Aorta (tissue), 5 donors: ENCODE data around the gene TGM5. TPM values are rescaled to one million over a fixed set of nuclear protein-coding genes. Genes with fewer than 3 reads are reported as not detected.
"Not testable (repeated sequence)": the region's sequence is repeated elsewhere in the genome, so short reads cannot be mapped to it uniquely, and the experiment has no call there.

ENCODE experiments used
- ATAC-seq: fragments of 200-7000 bp; cut with Tn5 transposase; one replicate; pipeline ENCODE4 v1.9.1; 2022; ENCODE audit warnings: moderate library complexity; ENCODE audit not compliant: low FRiP score
- DNase-seq, 2 donors: peaks; one replicate each; pipeline ENCODE4 v3.0.0-alpha.2; 2020
- H3K27ac ChIP-seq, 2 donors: one replicate each; pipeline ENCODE4 v1.5.1; 2013; ENCODE audit warnings: low read length in 2 of 2, mild to moderate bottlenecking in 2 of 2, moderate library complexity in 2 of 2, control low read depth in 1 of 2, inconsistent platforms in 1 of 2, low read depth in 1 of 2
- H3K27me3 ChIP-seq, 2 donors: one replicate each; pipeline ENCODE4 v1.6.1; 2013; ENCODE audit warnings: control low read depth in 1 of 2, low read length in 1 of 2, mild to moderate bottlenecking in 1 of 2, moderate library complexity in 1 of 2; ENCODE audit not compliant: insufficient read depth in 2 of 2, control insufficient read depth in 1 of 2
- H3K36me3 ChIP-seq, 2 donors: one replicate each; pipeline ENCODE4 v1.6.1; 2013; ENCODE audit warnings: control low read depth in 1 of 2, low read length in 1 of 2, mild to moderate bottlenecking in 1 of 2; ENCODE audit not compliant: insufficient read depth in 2 of 2, control insufficient read depth in 1 of 2
- H3K4me1 ChIP-seq, 2 donors: one replicate each; pipeline ENCODE4 v1.6.1; 2013; ENCODE audit warnings: low read length in 2 of 2, control low read depth in 1 of 2, mild to moderate bottlenecking in 1 of 2, moderate library complexity in 1 of 2; ENCODE audit not compliant: insufficient read depth in 2 of 2, control insufficient read depth in 1 of 2
- H3K4me3 ChIP-seq, 2 donors: one replicate each; pipeline ENCODE4 v1.5.1; 2013; ENCODE audit warnings: low read length in 2 of 2, control low read depth in 1 of 2, mild to moderate bottlenecking in 1 of 2
- H3K9me3 ChIP-seq: one replicate; pipeline ENCODE4 v1.6.1; 2013; ENCODE audit warnings: mild to moderate bottlenecking, low read length; ENCODE audit not compliant: control insufficient read depth
- WGBS, 2 donors: extraction: QIAGEN DNeasy Blood & Tissue Kit; methylation state at CpG; one replicate each; pipeline ENCODE4 v1.1.7; 2013; 5-methylcytosine and 5-hydroxymethylcytosine counted together
- intact Hi-C, 2 donors: fragments of 100-400 bp; cut with DNase I; formaldehyde crosslinking; loops; one replicate each; pipeline versions ENCODE4 v1.14.2 to v1.15.0; 2022
- polyA plus RNA-seq, 2 donors: library from polyadenylated mRNA; stranded (reverse); fragments of 200-250 nt; gene quantifications; one replicate each; pipeline ENCODE4 v1.2.3, GENCODE V29; 2013
- total RNA-seq, 2 donors: library from RNA; stranded (reverse); fragmentation: NEBNext Ultra II Directional; extraction: Animal tissue kit (Norgen Biotek cat#: 25700); gene quantifications; one replicate each; pipeline ENCODE4 v1.2.1, GENCODE V29; 2021
- donor health status: healthy with polysubstance abuse.
- donor health status: Bipolar disorder and iron deficiency.
- donor health status: DM: no; HTN: no; CAD: no.
- donor health status: DM: no; HTN: no; CAD: no.
- donor health status: DM: yes; HTN: yes; CAD: no.

Gene TGM5
- total and polyA plus RNA-seq, 4 donors, result 0.84 TPM; not detected in 3

GRCh38 chr15:43232289-43232874 is 34.3 kb downstream of the TGM5 start:
- H3K36me3 ChIP-seq, result no peaks in the 10 kb centered on the region
- H3K4me3 ChIP-seq, result no peak overlapping the region
- 95 to 98% methylated on average over 3 of the region's 3 CpGs for WGBS, 2 donors
- H3K27ac ChIP-seq, result no peak overlapping the region
- no peaks in the 10 kb centered on the region for H3K9me3 ChIP-seq
- no peaks in the 10 kb centered on the region for H3K27me3 ChIP-seq
- ATAC-seq (no peak), DNase-seq (no peak)
- intact Hi-C loops, result no loop called here
- no peaks in the 10 kb centered on the region for H3K4me1 ChIP-seq

- WGBS, 2 donors, result 65 to 79% methylated on average over 2 of the region's 2 CpGs
- Histone ChIP-seq H3K9me3 (no peaks in the 10 kb centered on the region), H3K27ac (no peak overlapping the region), H3K4me1 (no peaks in the 10 kb centered on the region), H3K4me3 (no peak overlapping the region), H3K36me3 (no peaks in the 10 kb centered on the region), H3K27me3 (no peaks in the 10 kb centered on the region)
- ATAC-seq (peak; percentile 37), DNase-seq (no peak)
- intact Hi-C loops, result no loop called here
These were observed 36.0 kb downstream of the TGM5 start for GRCh38 chr15:43230640-43231115.

GRCh38 chr15:43229977-43230376 is 36.8 kb downstream of the TGM5 start:
- no peak overlapping the region for H3K27ac ChIP-seq
- DNase-seq (no peak), ATAC-seq (peak; percentile 20)
- no peaks in the 10 kb centered on the region for H3K36me3 ChIP-seq
- intact Hi-C loops, result no loop called here
- 65% methylated on average over 5 of the region's 5 CpGs for WGBS, 2 donors
- no peak overlapping the region for H3K4me3 ChIP-seq
- H3K27me3 ChIP-seq, result no peaks in the 10 kb centered on the region
- no peaks in the 10 kb centered on the region for H3K9me3 ChIP-seq
- H3K4me1 ChIP-seq, result no peaks in the 10 kb centered on the region

- WGBS, 2 donors, result 96% methylated on average over 54 to 57 of the region's 57 CpGs
- Histone ChIP-seq H3K27me3 (no peaks in the 10 kb centered on the region), H3K4me3 (no peak overlapping the region), H3K36me3 (no peaks in the 10 kb centered on the region), H3K4me1 (no peaks in the 10 kb centered on the region), H3K9me3 (no peaks in the 10 kb centered on the region), H3K27ac (no peak overlapping the region)
- DNase-seq (no peak), ATAC-seq (no peak)
- intact Hi-C loops, result loop anchor here in 1 of 2 donors (1.0 kb wide), 1 partner anchor 62 kb away; no protein-coding TSS in a partner anchor
These were observed 40.1 kb downstream of the TGM5 start for GRCh38 chr15:43226436-43227305.

- intact Hi-C loops, result loop anchor here (2.0 kb wide), 2 partner anchors 59 to 61 kb away; no protein-coding TSS in a partner anchor
- ATAC-seq, result not testable (repeated sequence)
These were observed 40.8 kb downstream of the TGM5 start for GRCh38 chr15:43225950-43226255.

GRCh38 chr15:43225201-43225949 is 41.4 kb downstream of the TGM5 start:
- Histone ChIP-seq H3K4me3 (no peak overlapping the region), H3K4me1 (no peaks in the 10 kb centered on the region), H3K27ac (no peak overlapping the region), H3K27me3 (no peaks in the 10 kb centered on the region), H3K36me3 (no peaks in the 10 kb centered on the region), H3K9me3 (no peaks in the 10 kb centered on the region)
- DNase-seq (no peak), ATAC-seq (peak; percentile 78)
- intact Hi-C loops, result loop anchor here (2.0 kb wide), 2 partner anchors 59 to 61 kb away; no protein-coding TSS in a partner anchor
- 44% methylated on average over 16 of the region's 16 CpGs for WGBS, 2 donors

More at GRCh38 chr15:43225950-43226255, 40.8 kb downstream of the TGM5 start:
- not testable (repeated sequence) for H3K27me3 ChIP-seq, H3K4me1 ChIP-seq, H3K4me3 ChIP-seq, H3K36me3 ChIP-seq, H3K27ac ChIP-seq, DNase-seq, H3K9me3 ChIP-seq
- 90 to 97% methylated on average over 12 of the region's 12 CpGs for WGBS, 2 donors

GRCh38 chr15:43221422-43221821 is 45.3 kb downstream of the TGM5 start:
- intact Hi-C loops, result no loop called here
- H3K36me3 ChIP-seq, result no peaks in the 10 kb centered on the region

GRCh38 chr15:43220991-43221403 is 45.7 kb downstream of the TGM5 start, which contains the start of gene EPB42:
EPB42 (minus strand) TSS chr15:43221018; CDS start chr15:43220825, 193 bp downstream.
- Histone ChIP-seq H3K4me3 (no peak within 1 kb of the TSS), H3K4me1 (no peaks in the 10 kb centered on the region), H3K9me3 (no peaks in the 10 kb centered on the region), H3K27me3 (no peaks in the 10 kb centered on the region), H3K27ac (no peak within 1 kb of the TSS), H3K36me3 (no peaks in the 10 kb centered on the region)
- 76 to 81% methylated on average over 3 of the region's 3 CpGs for WGBS, 2 donors
- ATAC-seq (no peak), DNase-seq (no peak)
- intact Hi-C loops, result no loop called here

More at GRCh38 chr15:43221422-43221821, 45.3 kb downstream of the TGM5 start:
- ATAC-seq, result no peak
- DNase-seq, result no peak
- H3K27ac ChIP-seq, result no peak overlapping the region
- H3K4me1 ChIP-seq, result no peaks in the 10 kb centered on the region
- H3K27me3 ChIP-seq, result no peaks in the 10 kb centered on the region
- whole genome bisulfite sequencing, 2 donors, result 83 to 89% methylated on average over 1 of the region's 1 CpG
- no peak overlapping the region for H3K4me3 ChIP-seq
- no peaks in the 10 kb centered on the region for H3K9me3 ChIP-seq
